ENCODE data around the gene BMPR1A.

DNA sequence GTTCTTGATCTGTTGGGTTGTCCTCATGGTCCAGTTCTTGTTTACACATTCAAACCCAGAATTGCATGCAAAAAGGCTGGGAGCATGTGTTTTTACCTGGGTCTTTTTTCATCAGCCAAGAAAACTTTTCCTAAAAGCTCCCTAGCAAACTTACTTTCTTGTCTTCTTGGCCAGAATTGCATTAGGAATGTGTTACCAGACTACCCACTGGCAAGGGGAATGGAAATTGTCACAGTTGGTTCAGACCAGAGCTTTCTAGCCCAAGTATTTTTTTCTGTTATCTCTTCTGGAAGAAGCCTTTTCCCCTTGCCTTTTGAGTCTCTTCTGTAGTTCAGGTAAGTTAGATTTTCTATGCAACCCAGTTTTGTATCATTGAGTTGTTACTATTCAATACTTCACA is 77.5 kb downstream of the BMPR1A start:
- TF ChIP-seq, protein P1, sequence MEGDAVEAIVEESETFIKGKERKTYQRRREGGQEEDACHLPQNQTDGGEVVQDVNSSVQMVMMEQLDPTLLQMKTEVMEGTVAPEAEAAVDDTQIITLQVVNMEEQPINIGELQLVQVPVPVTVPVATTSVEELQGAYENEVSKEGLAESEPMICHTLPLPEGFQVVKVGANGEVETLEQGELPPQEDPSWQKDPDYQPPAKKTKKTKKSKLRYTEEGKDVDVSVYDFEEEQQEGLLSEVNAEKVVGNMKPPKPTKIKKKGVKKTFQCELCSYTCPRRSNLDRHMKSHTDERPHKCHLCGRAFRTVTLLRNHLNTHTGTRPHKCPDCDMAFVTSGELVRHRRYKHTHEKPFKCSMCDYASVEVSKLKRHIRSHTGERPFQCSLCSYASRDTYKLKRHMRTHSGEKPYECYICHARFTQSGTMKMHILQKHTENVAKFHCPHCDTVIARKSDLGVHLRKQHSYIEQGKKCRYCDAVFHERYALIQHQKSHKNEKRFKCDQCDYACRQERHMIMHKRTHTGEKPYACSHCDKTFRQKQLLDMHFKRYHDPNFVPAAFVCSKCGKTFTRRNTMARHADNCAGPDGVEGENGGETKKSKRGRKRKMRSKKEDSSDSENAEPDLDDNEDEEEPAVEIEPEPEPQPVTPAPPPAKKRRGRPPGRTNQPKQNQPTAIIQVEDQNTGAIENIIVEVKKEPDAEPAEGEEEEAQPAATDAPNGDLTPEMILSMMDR (conservative IDR thresholded peaks at IDR 0.05): no peak
- no peak for TF ChIP-seq ZFX (IDR thresholded peaks at IDR 0.05)

All from C4-2B (cell line).